ENCODE data around the gene DLL1. TPM values are rescaled to one million over a fixed set of nuclear protein-coding genes. Genes with fewer than 3 reads are reported as not detected.

Gene DLL1
- total and polyA plus RNA-seq, 2 donors from 2014 or later: 4.5 to 11.9 TPM

GRCh38 chr6:170289951-170290295 lies 955 bp downstream of the DLL1 start:
- FAIRE-seq: no peak
- peak in 2 of 5 donors; percentile 39 to 61 for DNase-seq
- Histone ChIP-seq H3K9me3 (ENCODE audit: control insufficient read depth in 2 of 3, insufficient read depth in 1 of 3, low read length in 3 of 3) (no peaks in the 10 kb centered on the region), H3K4me1 (ENCODE audit: control insufficient read depth in 2 of 3, insufficient read depth in 2 of 3, low read depth in 1 of 3, low read length in 3 of 3) (peaks cover 0 to 25% (median 0%) of the 10 kb centered on the region in 3 donors), H3K4me3 (ENCODE audit: low read length in 3 of 3) (peak overlapping the region in 2 of 3 donors; percentile 64 to 73), H3K9ac (ENCODE audit: low read length in 3 of 3) (no peak overlapping the region), H3K27me3 (ENCODE audit: control insufficient read depth, insufficient read depth, low read length) (peaks cover 24% of the 10 kb centered on the region), H3K36me3 (ENCODE audit: control insufficient read depth in 2 of 3, insufficient read depth in 3 of 3, low read length in 3 of 3) (no peaks in the 10 kb centered on the region), H3K27ac (ENCODE audit: low read depth in 2 of 2, low read length in 2 of 2) (peak overlapping the region; percentile 41 to 51)
- TF ChIP-seq, protein P1, sequence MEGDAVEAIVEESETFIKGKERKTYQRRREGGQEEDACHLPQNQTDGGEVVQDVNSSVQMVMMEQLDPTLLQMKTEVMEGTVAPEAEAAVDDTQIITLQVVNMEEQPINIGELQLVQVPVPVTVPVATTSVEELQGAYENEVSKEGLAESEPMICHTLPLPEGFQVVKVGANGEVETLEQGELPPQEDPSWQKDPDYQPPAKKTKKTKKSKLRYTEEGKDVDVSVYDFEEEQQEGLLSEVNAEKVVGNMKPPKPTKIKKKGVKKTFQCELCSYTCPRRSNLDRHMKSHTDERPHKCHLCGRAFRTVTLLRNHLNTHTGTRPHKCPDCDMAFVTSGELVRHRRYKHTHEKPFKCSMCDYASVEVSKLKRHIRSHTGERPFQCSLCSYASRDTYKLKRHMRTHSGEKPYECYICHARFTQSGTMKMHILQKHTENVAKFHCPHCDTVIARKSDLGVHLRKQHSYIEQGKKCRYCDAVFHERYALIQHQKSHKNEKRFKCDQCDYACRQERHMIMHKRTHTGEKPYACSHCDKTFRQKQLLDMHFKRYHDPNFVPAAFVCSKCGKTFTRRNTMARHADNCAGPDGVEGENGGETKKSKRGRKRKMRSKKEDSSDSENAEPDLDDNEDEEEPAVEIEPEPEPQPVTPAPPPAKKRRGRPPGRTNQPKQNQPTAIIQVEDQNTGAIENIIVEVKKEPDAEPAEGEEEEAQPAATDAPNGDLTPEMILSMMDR (IDR thresholded peaks at IDR 0.05; ENCODE audit: borderline replicate concordance, extremely low read depth, insufficient read depth): no peak
- intact Hi-C loops (cut with DNase I): no loop called here

DNA sequence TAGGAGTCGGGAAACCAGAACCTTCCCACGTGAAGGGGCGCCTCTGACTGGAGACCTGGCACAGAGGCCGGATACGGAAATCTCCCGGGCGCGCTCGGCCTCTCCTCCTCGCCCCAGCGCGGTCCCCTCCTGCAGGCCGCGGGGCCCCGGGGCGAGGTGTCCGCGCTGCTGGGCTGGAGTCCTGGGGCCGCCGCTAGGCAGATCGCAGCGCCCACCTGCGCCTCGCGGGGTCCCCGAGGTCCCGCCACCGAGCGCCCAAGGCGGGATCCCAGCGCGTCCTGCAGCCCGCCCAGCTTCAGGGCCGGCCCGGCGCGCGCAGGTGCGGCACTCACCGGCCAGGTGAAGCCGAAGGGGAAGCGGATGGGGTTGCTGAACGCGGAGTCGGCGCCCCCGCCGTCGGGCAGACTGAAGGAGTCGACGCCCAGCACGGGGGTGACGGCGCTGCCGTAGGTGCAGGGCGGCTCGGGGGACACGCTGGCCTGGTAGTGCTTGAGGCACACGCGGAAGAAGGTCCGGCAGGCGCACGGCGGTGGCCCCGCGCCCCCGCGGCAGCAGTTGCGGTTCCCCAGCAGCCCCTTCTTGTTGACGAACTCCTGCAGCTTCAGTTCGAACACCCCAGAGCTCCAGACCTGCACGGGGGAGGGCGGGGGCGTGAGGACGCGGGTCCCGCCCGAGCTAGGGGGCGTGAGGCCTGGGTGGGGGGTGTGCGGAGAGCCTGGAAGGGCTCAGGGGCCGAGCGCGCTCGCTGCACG lies 1.5 kb downstream of the DLL1 start:
- peak overlapping the region in 1 of 2 donors; percentile 43 for H3K27ac ChIP-seq (ENCODE audit: low read depth in 2 of 2, low read length in 2 of 2)
- intact Hi-C loops (cut with DNase I): no loop called here
- H3K4me3 ChIP-seq (ENCODE audit: low read length in 3 of 3): peak overlapping the region in 1 of 3 donors; percentile 64
- H3K9ac ChIP-seq (ENCODE audit: low read length in 3 of 3): no peak overlapping the region
- DNase-seq (peak in 3 of 5 donors; percentile 47 to 71 (median 70)), FAIRE-seq (no peak)
- no peaks in the 10 kb centered on the region for H3K9me3 ChIP-seq (ENCODE audit: control insufficient read depth in 2 of 3, insufficient read depth in 1 of 3, low read length in 3 of 3)
- no peaks in the 10 kb centered on the region for H3K36me3 ChIP-seq (ENCODE audit: control insufficient read depth in 2 of 3, insufficient read depth in 3 of 3, low read length in 3 of 3)
- peaks cover 20% of the 10 kb centered on the region for H3K27me3 ChIP-seq (ENCODE audit: control insufficient read depth, insufficient read depth, low read length)
- peaks cover 0 to 25% (median 0%) of the 10 kb centered on the region in 3 donors for H3K4me1 ChIP-seq (ENCODE audit: control insufficient read depth in 2 of 3, insufficient read depth in 2 of 3, low read depth in 1 of 3, low read length in 3 of 3)
- TF ChIP-seq, protein P1 (IDR thresholded peaks at IDR 0.05; ENCODE audit: borderline replicate concordance, extremely low read depth, insufficient read depth): no peak

- TF ChIP-seq, protein P1 (IDR thresholded peaks at IDR 0.05; ENCODE audit: borderline replicate concordance, extremely low read depth, insufficient read depth): no peak
- peaks cover 16% of the 10 kb centered on the region for H3K27me3 ChIP-seq (ENCODE audit: control insufficient read depth, insufficient read depth, low read length)
Observed at GRCh38 chr6:170288852-170289179, 2.1 kb downstream of the DLL1 start.

More at GRCh38 chr6:170288852-170289179, 2.1 kb downstream of the DLL1 start:
- H3K4me1 ChIP-seq (ENCODE audit: control insufficient read depth in 2 of 3, insufficient read depth in 2 of 3, low read depth in 1 of 3, low read length in 3 of 3): peaks cover 0 to 25% (median 0%) of the 10 kb centered on the region in 3 donors
- intact Hi-C loops (cut with DNase I): no loop called here
- H3K36me3 ChIP-seq (ENCODE audit: control insufficient read depth in 2 of 3, insufficient read depth in 3 of 3, low read length in 3 of 3): no peaks in the 10 kb centered on the region
- H3K9me3 ChIP-seq (ENCODE audit: control insufficient read depth in 2 of 3, insufficient read depth in 1 of 3, low read length in 3 of 3): no peaks in the 10 kb centered on the region
- no peak overlapping the region for H3K9ac ChIP-seq (ENCODE audit: low read length in 3 of 3)
- H3K27ac ChIP-seq (ENCODE audit: low read depth in 2 of 2, low read length in 2 of 2): no peak overlapping the region
- peak overlapping the region; percentile 7 to 64 (median 53) for H3K4me3 ChIP-seq (ENCODE audit: low read length in 3 of 3)
- FAIRE-seq (no peak), DNase-seq (peak in 1 of 5 donors; percentile 55)
